Hematopoietic multipotent progenitor cell treated with erythropoietin and hydrocortisone succinate and interleukin-3 and kit ligand, for 15 days (in vitro differentiated cells): ENCODE measurements around the gene CELF2.

Experiments
- DNase-seq: peaks from one replicate; pipeline ENCODE4 v3.0.0-alpha.2; 2015; ENCODE audit warnings: low spot score

CELF2 gene

GRCh38 chr10:11157292-11158076 lies 139.8 kb downstream of the CELF2 start:
- no peak for DNase-seq

- no peak for DNase-seq
Measured at GRCh38 chr10:11158080-11158479, 140.4 kb downstream of the CELF2 start.

GRCh38 chr10:11159543-11160215 lies 142.0 kb downstream of the CELF2 start:
- DNase-seq = no peak

GRCh38 chr10:11161096-11161495 lies 143.4 kb downstream of the CELF2 start:
- DNase-seq = no peak

- DNase-seq = no peak
Measured at GRCh38 chr10:11161910-11162309, 144.2 kb downstream of the CELF2 start.

GRCh38 chr10:11162828-11163599 lies 145.3 kb downstream of the CELF2 start:
- no peak for DNase-seq

GRCh38 chr10:11163780-11164550 lies 146.3 kb downstream of the CELF2 start:
- no peak for DNase-seq

GRCh38 chr10:11164551-11164802 lies 146.8 kb downstream of the CELF2 start:
- DNase-seq = no peak

- peak; percentile 47 for DNase-seq
Measured at GRCh38 chr10:11164803-11165590, 147.3 kb downstream of the CELF2 start.

GRCh38 chr10:11165591-11166543 lies 148.2 kb downstream of the CELF2 start:
- DNase-seq = peak; percentile 39

- no peak for DNase-seq
Measured at GRCh38 chr10:11166550-11166949, 148.9 kb downstream of the CELF2 start.

- no peak for DNase-seq
Measured at GRCh38 chr10:11167233-11167966, 149.7 kb downstream of the CELF2 start.

GRCh38 chr10:11168423-11169090 lies 150.9 kb downstream of the CELF2 start:
- no peak for DNase-seq

- DNase-seq = no peak
Measured at GRCh38 chr10:11169976-11170375, 152.3 kb downstream of the CELF2 start.

- no peak for DNase-seq
Measured at GRCh38 chr10:11170574-11170973, 152.9 kb downstream of the CELF2 start.

- DNase-seq = no peak
Measured at GRCh38 chr10:11170993-11171851, 153.6 kb downstream of the CELF2 start.

GRCh38 chr10:11173042-11173441 lies 155.4 kb downstream of the CELF2 start:
- DNase-seq = no peak

- DNase-seq = no peak
Measured at GRCh38 chr10:11175823-11176243, 158.2 kb downstream of the CELF2 start.
